HAP-1 (cell line): ENCODE results near the gene UMOD.

Experiments
- DNase-seq, 2 experiments: peaks; one replicate each; pipeline ENCODE4 v3.0.0-alpha.2; 2016 to 2020; ENCODE audit warnings: low spot score in 2 of 2
- H3K27me3 ChIP-seq: fragments of 250-450 bp; sonication (Bioruptor Pico); 2 replicates; pipeline ENCODE4 v1.5.1; 2020; ENCODE audit warnings: low read depth, mild to moderate bottlenecking, moderate library complexity
- H3K36me3 ChIP-seq: fragments of 250-450 bp; sonication (Bioruptor Pico); replicated peaks from 2 replicates; pipeline ENCODE4 v1.5.1; 2020; ENCODE audit warnings: mild to moderate bottlenecking
- H3K4me1 ChIP-seq: fragments of 250-450 bp; sonication (Bioruptor Pico); 2 replicates; pipeline ENCODE4 v1.5.1; 2020; ENCODE audit warnings: mild to moderate bottlenecking
- H3K4me3 ChIP-seq: fragments of 250-450 bp; sonication (Bioruptor Pico); 2 replicates; pipeline ENCODE4 v1.5.1; 2020; ENCODE audit warnings: mild to moderate bottlenecking, moderate library complexity
- H3K9me3 ChIP-seq: fragments of 250-450 bp; sonication (Bioruptor Pico); 2 replicates; pipeline ENCODE4 v1.5.1; 2020; ENCODE audit warnings: mild to moderate bottlenecking, moderate library complexity
- in situ Hi-C: fragments of 300-500 bp; cut with MboI; formaldehyde crosslinking; loops from 3 replicates; pipeline ENCODE4 v1.14.3; 2020; ENCODE audit warnings: low sequenced_read_pairs, inconsistent platforms, mixed read lengths

Gene UMOD

DNA sequence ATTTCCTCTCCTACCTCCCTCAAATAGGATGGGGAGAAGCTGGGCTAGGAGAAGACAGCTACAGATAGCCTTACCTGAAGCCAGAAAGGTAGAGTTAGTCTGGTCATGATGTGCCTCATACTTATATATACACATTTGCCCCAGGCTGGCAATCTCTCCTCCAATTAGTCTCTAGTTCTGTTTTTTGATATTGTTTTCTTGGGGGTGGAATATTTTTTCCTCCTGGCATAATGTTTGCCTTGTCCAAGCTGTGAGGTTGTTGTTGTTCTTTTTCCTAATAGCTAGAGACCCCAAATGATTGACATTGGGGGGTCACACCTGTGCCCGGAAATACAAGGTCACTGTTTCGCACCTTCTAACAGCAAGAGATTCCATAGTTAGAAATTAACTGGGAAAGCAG is at the start of gene UMOD:
Gene UMOD, minus strand, starts transcription at position 101 of the 400 bp plus-strand sequence. CDS start 1,978 bp downstream, outside the sequence.
- Histone ChIP-seq H3K9me3 (no peaks in the 10 kb centered on the region), H3K4me1 (no peaks in the 10 kb centered on the region), H3K4me3 (no peak within 1 kb of the TSS), H3K27me3 (no peaks in the 10 kb centered on the region), H3K36me3 (no peaks in the 10 kb centered on the region)
- no peak for DNase-seq
- in situ Hi-C loops, result no loop called here

DNA sequence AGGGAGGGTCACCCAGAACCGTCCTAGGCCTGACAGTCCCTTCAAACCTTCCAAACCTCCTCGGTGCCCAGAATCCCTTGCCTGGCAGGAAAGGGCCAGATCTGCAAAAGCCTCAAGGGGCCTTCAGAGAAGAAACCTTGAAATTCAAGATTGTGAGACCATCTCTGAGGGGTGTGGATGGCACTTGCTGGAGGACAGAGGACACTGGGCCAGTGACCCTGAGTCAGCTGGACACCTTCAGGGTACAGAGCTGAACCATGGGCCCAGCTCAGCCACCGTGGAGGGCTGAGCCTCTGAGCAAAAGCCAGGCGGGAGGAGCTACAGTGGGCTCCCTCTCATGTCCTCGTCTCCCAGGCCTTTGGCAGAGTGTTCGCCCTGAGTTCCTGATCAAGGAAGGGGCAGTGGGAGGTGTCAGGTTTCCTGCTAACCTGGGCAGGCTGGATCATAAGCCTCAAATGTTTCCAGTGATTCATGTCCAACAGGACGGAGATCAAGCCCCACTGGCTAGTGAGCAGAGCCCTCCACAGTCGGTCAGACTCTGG is 49.0 kb upstream of the UMOD start:
- no peaks in the 10 kb centered on the region for H3K27me3 ChIP-seq
- no peak overlapping the region for H3K4me3 ChIP-seq
- no peaks in the 10 kb centered on the region for H3K9me3 ChIP-seq
- DNase-seq, result no peak
- no peaks in the 10 kb centered on the region for H3K36me3 ChIP-seq
- H3K4me1 ChIP-seq, result no peaks in the 10 kb centered on the region
- in situ Hi-C loops, result no loop called here

DNA sequence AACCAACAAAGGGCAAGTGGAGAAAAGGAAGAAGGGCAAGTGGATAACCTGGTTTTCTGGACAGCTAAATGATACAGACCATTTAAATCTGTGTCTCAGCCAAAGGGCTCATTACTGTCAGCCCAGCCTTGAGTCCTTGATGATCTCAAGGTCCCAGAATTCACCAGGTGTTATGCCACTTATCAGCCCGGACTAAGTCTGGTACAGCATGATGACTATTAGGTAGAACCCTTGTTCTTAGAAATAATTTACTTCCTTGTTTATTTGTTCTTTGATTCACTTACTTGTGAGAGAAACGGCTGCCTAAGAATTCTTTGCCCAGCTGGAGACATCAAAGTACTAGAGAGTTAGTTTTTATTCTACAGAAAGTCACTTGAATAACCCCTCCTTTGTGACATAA is 48.6 kb upstream of the UMOD start:
- Histone ChIP-seq H3K36me3 (no peaks in the 10 kb centered on the region), H3K4me1 (no peaks in the 10 kb centered on the region), H3K9me3 (no peaks in the 10 kb centered on the region), H3K27me3 (no peaks in the 10 kb centered on the region), H3K4me3 (no peak overlapping the region)
- in situ Hi-C loops, result no loop called here
- DNase-seq, result no peak

DNA sequence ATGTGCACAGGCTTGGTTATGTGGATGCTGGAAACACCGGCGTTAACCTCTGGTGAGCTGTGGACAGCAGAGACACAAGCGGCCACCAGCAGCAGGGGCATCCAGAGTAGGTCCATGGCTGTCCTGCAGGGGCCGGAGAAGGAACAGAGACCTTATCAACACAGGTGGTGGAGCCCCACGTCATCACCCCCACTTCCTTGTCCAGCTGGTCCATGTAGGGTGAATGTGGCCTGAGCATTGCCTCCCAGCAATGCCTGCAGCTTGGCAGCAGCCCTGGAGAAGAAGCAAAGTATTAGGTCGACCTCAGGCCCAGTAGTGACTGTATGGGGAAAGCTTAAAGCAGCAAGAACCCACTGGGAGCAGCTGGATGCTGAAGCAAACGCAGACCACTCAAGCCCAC is 46.7 kb upstream of the UMOD start:
- no peaks in the 10 kb centered on the region for H3K27me3 ChIP-seq
- no peaks in the 10 kb centered on the region for H3K9me3 ChIP-seq
- in situ Hi-C loops, result loop anchor here (25.0 kb wide), 1 partner anchor 787 kb away; no protein-coding TSS in a partner anchor
- no peaks in the 10 kb centered on the region for H3K36me3 ChIP-seq
- DNase-seq, result no peak
- H3K4me1 ChIP-seq, result no peaks in the 10 kb centered on the region
- H3K4me3 ChIP-seq, result no peak overlapping the region

DNA sequence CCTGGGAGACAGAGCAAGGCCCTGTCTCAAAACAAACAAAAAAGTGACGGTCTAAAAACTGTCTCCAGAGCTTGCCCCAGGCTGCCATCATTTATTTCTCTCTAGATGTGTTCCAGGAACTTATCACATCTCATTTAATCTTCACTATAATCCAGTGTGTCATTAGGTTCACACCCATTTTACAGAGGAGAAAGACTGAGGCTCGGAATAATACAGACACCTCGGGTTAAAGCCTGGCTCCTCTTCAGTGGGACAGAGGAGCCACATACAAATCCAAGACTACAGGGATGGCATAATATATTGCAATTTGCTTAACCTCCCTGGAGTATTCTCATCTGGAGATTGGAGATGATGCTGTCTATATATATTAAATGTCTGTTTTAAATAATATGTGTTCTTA is 46.1 kb upstream of the UMOD start:
- in situ Hi-C loops, result loop anchor here (25.0 kb wide), 1 partner anchor 786 kb away; no protein-coding TSS in a partner anchor
- Histone ChIP-seq H3K4me3 (no peak overlapping the region), H3K36me3 (no peaks in the 10 kb centered on the region), H3K4me1 (no peaks in the 10 kb centered on the region), H3K9me3 (no peaks in the 10 kb centered on the region), H3K27me3 (no peaks in the 10 kb centered on the region)
- no peak for DNase-seq

DNA sequence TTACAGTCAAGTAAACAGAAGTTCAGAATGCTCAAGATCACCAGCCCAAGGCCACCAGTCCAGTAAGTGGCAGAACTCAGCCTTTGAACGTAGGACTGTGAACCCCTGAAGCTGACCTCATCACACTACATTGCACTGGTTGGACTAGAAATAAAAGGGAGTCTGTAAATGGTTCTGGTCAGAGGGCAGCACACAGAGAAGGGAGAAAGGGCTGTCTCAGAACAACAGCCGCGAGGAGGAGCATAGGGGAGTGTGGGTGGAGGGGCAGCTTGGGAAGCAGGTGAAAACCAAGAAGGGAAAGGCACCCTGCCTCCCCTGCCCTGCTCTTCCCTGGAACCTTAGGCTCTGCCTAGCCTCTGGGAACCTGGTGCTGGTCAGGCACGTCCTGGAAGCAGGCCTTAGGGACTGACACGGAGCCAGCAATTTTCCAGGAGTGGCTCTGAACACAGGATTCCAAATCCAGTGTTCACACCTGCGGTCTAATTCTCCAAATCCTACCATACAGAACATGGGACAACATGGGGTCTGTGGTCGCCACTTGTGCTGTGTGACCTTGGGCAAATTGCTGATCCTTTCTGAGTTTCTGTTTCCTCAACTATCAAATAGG is 45.1 kb upstream of the UMOD start:
- Histone ChIP-seq H3K27me3 (no peaks in the 10 kb centered on the region), H3K4me1 (no peaks in the 10 kb centered on the region), H3K9me3 (no peaks in the 10 kb centered on the region), H3K36me3 (no peaks in the 10 kb centered on the region), H3K4me3 (no peak overlapping the region)
- in situ Hi-C loops, result loop anchor here (25.0 kb wide), 1 partner anchor 785 kb away; no protein-coding TSS in a partner anchor
- DNase-seq, result no peak

DNA sequence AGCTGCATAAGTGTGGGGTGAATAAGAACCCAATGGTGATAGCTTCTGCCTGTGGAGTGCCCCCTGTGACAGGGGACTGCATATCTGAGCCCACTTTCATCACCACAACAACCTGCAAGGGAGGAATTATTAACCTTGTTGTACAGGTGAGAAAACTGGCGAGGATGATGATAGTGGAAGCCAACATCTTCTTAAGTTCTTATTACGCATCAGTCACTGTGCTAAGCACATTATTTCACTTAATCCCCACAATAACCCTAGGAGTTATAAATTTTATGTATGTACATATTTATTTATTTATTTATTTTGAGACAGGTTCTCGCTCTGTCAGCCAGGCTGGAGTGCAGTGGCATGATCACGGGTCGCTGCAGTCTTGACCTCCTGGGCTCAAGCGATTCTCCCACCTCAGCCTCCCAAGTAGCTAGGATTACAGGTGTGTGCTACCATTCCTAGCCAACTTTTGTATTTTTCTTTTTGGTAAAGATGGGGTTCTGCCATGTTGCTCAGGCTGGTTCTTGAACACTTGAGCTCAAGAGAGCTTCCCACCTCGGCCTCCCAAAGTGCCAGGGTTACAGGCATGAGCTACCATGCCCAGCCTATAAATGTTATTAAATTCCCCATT is 44.4 kb upstream of the UMOD start:
- no peak for DNase-seq
- H3K36me3 ChIP-seq, result no peaks in the 10 kb centered on the region
- H3K4me1 ChIP-seq, result no peaks in the 10 kb centered on the region
- H3K27me3 ChIP-seq, result no peaks in the 10 kb centered on the region
- H3K4me3 ChIP-seq, result no peak overlapping the region
- no peaks in the 10 kb centered on the region for H3K9me3 ChIP-seq
- in situ Hi-C loops, result loop anchor here (25.0 kb wide), 1 partner anchor 785 kb away; no protein-coding TSS in a partner anchor

DNA sequence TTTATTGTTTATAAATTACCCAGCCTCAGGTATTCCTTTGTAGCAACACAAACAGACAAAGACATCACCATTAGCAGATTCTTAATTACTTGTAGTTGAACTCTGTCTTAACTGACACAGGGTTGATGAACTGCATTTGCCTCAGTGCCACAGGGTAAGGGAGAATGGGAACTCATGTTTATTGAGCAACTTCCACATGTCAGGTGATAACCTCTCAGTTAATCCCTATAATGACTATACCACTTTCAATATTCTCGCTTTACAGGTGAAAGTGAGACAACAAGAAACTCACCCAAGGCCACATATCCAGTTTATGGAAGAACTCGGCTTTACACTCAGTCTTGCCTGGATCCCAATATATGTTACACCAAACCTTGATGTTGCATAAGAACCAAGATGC is 43.4 kb upstream of the UMOD start:
- in situ Hi-C loops, result loop anchor here (25.0 kb wide), 1 partner anchor 784 kb away; no protein-coding TSS in a partner anchor
- Histone ChIP-seq H3K4me3 (no peak overlapping the region), H3K4me1 (no peaks in the 10 kb centered on the region), H3K27me3 (no peaks in the 10 kb centered on the region), H3K9me3 (no peaks in the 10 kb centered on the region), H3K36me3 (no peaks in the 10 kb centered on the region)
- no peak for DNase-seq

DNA sequence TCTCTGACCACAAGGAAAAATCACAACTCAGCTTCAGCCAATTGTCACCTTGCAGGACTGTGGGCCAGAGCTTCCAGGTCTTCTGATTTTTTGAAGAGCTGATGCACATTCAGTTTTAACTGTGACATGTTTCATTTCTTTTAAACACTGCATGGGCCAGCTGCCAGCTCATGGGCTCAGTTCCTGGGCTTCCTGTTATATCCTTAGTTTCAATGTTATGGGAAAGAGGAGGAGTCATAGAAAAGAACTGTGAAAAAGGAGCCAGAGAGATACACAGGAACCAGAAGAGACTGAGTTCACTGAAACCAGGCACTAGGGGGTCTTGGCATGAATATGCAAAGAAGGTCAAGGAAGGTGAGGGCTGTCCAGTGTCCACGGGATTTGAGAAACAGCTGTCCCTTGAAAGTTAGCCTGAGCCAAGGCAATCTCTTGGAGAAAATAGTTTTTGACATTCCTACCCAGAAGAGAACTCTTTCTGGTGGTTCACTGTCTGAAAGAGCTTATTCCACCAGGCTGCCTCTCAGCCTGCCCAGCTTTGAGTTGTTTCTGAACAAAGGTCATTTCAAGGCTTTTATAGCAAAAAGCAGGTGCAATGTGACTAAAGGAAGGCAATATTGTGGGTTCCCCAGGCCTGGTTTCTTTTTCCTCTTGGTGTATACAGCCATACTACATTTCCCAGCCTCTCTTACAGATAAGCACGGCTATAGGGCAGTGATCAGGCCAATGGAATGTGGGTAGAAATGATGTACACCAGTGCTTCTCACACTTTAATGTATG is 41.5 kb upstream of the UMOD start:
- no peaks in the 10 kb centered on the region for H3K9me3 ChIP-seq
- in situ Hi-C loops, result loop anchor here (25.0 kb wide), 1 partner anchor 782 kb away; no protein-coding TSS in a partner anchor
- H3K4me3 ChIP-seq, result no peak overlapping the region
- no peaks in the 10 kb centered on the region for H3K27me3 ChIP-seq
- H3K36me3 ChIP-seq, result no peaks in the 10 kb centered on the region
- no peak for DNase-seq
- H3K4me1 ChIP-seq, result no peaks in the 10 kb centered on the region

DNA sequence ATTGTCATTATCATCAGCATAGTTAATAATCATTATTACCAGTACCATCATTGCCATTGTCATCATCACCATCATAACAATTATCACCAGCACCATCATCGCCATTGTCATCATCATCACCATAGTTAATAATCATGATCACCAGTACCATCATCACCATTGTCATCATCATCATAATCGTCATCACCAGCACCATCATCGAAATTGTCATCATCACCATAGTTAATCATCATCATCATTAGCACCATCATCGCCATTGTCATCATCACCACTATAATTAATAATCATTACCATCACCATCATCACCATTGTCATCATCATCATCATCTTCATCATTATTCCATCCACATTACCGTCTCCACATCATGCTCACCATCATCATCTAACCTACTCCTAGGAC is 38.5 kb upstream of the UMOD start:
- Histone ChIP-seq H3K4me3 (no peak overlapping the region), H3K4me1 (no peaks in the 10 kb centered on the region), H3K36me3 (no peaks in the 10 kb centered on the region), H3K27me3 (no peaks in the 10 kb centered on the region), H3K9me3 (no peaks in the 10 kb centered on the region)
- in situ Hi-C loops, result loop anchor here (25.0 kb wide), 1 partner anchor 779 kb away; no protein-coding TSS in a partner anchor
- DNase-seq, result no peak

DNA sequence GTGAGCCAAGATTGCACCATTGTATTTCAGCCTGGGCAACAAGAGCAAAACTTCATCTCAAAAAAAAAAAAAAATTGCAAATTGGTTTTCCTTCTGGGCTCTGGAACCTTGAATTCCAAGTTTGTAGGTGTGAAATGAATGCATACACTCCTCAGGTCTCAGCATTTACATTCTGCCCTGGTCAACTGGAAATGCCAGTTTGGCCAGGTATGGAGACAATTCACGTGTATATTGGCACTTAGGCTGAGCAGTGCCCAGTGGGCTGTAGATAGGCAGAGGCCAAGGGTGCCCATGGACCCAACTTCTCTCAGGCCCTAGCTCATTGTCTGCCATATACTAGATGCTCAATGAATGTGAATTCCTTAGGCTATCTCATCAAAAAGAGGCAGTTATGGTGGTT is 36.3 kb upstream of the UMOD start:
- H3K4me1 ChIP-seq, result no peaks in the 10 kb centered on the region

DNA sequence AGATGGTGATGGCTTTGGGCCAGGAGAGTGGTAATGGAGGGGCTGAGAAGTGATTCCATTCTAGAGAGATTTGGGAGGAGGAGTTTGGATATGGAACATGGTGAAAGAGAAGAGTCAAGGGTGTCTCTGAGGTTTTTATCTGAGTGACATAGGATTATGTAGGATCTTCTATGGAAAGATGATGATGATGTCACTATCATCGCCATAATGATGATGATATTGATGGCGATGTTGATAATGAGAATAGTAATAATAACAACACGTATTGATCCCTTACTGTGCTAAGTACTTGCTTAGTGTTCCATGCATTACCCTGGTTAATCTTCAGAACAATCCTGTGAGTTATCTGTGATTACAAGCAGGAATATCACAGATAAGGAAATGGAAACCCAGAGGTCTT is 35.5 kb upstream of the UMOD start:
- no peak for DNase-seq
- in situ Hi-C loops, result loop anchor here (25.0 kb wide), 1 partner anchor 776 kb away; no protein-coding TSS in a partner anchor
- H3K27me3 ChIP-seq, result no peaks in the 10 kb centered on the region
- H3K4me1 ChIP-seq, result no peaks in the 10 kb centered on the region
- H3K36me3 ChIP-seq, result no peaks in the 10 kb centered on the region
- H3K9me3 ChIP-seq, result no peaks in the 10 kb centered on the region
- H3K4me3 ChIP-seq, result no peak overlapping the region

More for the DNA sequence above, 36.3 kb upstream of the UMOD start:
- in situ Hi-C loops, result loop anchor here (25.0 kb wide), 1 partner anchor 777 kb away; no protein-coding TSS in a partner anchor
- no peak for DNase-seq
- H3K27me3 ChIP-seq, result no peaks in the 10 kb centered on the region
- H3K36me3 ChIP-seq, result no peaks in the 10 kb centered on the region
- no peaks in the 10 kb centered on the region for H3K9me3 ChIP-seq
- no peak overlapping the region for H3K4me3 ChIP-seq

DNA sequence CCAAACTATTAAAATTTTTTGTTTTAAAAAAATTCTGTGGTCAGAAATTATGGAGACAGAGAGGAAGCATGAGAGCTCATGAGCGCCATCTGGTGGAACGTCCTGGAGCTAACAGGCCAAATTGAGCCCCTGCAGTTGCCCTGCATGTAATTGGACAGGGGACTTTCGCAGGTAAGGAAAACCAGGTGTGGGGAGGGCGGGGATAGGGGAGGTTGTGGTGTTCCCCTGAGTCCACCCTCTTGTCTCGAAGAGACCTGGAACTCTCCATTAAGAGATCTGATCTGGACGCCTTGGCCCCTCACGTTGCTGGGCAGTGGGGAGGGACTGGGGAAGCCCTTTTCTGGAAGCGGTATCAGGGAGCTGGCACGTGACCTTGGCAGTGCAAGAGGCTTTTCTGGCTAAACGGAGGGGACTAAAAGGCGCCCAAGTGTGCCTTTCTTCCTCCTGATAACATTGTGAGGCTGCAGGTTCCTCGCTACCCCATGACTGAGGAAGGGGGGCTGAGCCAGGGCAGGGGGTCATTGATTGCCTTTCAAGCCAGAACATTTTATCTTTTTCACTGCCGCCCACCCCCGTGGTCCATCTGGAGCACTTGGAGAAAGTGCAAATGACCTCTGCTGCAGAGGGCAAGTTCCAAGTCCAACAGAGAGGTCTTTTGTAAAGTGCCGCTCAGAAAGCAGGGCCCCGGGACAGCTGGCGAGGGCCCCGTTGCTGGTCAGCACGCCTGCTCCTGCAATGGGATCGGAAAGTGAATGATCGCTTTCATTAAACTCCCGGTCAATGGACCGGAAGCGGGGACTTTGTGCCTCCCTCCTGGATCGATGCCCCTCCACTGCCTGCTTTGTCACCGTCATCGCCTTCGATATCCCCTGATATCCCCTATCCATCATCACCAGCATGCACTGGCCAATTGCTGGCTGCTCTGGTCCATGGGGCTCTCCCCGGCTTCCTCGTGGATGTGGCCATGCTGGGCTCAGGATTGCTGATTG is 33.6 kb upstream of the UMOD start:
- Histone ChIP-seq H3K27me3 (no peaks in the 10 kb centered on the region), H3K36me3 (no peaks in the 10 kb centered on the region), H3K4me1 (no peaks in the 10 kb centered on the region), H3K9me3 (no peaks in the 10 kb centered on the region), H3K4me3 (no peak overlapping the region)
- in situ Hi-C loops, result loop anchor here (25.0 kb wide), 1 partner anchor 774 kb away; no protein-coding TSS in a partner anchor
- DNase-seq, result peak; percentile 15 to 77
